Skeletal muscle cell (primary cell): Measurements from ENCODE around the gene RBM20.
"Not testable (repeated sequence)": the region's sequence is repeated elsewhere in the genome, so short reads cannot be mapped to it uniquely, and the experiment has no call there.

Experiments used
- DNase-seq: peaks from one replicate; pipeline ENCODE4 v3.0.0-alpha.2; 2010; ENCODE audit warnings: low read depth
- H3K4me3 ChIP-seq: 2 replicates; pipeline ENCODE4 v1.5.1; 2011; ENCODE audit warnings: low read depth, mild to moderate bottlenecking, control low read depth, low read length, moderate library complexity

The RBM20 gene

DNA sequence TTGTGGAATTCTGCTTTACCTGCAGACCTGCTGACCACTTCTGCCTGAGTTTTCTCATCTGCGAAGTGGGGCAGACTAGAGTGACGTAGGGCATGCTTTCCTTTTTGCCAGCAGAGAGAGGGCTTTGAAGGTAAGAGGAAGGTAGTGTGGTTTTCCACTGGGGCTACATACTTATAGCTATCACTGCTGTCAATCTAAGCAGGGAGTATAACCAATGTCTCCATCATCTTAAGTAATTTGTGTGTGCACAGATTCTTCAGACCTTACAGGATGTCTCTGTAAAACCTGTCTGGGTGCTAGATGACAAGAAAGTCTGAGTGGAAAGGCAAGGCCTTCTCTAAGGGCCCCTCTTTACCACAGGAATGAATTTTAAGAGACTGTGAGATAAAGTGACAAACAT, 106.8 kb downstream of the RBM20 start:
- no peak for DNase-seq
- H3K4me3 ChIP-seq = no peak overlapping the region

DNA sequence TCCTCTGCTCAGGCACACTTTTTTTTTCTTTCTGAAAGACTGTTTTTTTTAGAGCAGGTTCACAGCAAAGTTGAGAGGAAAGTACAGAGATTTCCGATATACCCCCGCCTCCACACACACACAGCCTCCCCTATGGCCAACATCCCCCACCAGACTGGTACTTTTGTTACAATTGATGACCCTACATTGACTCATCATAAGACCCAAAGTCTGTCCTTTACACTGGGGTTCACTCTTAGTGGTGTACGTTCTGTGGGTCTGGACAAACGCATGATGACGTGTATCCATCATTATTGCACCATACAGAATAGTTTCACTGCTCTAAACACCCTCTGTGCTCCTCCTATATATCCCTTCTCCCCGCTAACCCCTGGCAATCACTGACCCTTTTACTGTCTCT, 107.7 kb downstream of the RBM20 start:
- H3K4me3 ChIP-seq = no peak overlapping the region

DNA sequence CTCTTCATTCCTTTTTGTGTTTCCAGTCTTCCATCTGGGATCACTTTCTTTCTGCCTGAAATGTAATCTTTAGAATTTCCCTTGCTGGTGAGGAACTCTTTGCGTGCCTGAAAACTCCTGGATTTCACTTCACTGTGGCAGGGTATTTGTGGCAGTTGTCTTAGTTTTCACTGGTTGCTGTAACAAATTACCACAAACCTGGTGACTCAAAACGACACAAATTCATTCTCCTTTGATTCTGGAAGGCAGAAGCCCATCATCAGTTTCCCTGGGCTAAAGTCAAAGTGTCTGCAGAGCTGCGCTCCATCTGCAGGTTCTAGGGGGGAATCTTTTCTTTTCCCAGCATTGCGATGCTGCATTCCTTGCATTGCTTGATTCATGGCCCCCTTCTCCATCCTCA, 109.3 kb downstream of the RBM20 start:
- DNase-seq = no peak
- no peak overlapping the region for H3K4me3 ChIP-seq

More for the DNA sequence above, 107.7 kb downstream of the RBM20 start:
- no peak for DNase-seq

DNA sequence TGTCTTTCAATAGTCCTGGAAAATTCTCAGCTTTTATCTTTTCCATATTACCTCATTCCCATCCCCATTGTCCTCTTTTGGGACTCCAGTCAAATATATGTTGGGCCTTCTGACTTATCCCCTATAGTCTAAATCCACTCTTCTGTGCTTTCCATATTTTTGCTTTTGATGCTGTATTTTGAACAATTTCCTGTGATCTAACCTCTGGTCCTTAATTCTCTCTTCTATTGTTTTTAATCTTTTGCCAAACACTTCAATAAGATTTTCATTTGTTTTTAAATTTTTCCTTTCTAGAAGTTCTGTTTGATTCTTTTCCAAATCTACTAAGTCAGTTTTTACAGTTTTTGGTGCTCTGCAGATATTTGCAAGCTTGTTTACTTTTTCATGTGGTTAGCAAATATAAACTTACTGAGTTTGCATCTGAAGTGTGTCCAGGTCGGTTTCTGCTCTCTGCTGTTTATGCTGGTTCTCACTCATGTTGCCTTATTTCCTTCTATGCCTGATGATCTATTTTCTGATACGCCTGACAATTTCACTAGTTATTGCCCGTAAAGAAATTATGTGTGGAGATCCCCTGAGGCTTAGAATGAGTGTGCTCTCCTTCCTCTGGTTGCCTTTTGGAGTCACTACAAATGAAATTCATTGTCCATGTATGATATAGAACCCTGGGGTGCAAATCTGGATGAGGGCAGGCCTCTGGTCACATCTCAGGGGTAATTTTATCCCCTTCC, 110.4 kb downstream of the RBM20 start:
- DNase-seq = no peak
- no peak overlapping the region for H3K4me3 ChIP-seq

DNA sequence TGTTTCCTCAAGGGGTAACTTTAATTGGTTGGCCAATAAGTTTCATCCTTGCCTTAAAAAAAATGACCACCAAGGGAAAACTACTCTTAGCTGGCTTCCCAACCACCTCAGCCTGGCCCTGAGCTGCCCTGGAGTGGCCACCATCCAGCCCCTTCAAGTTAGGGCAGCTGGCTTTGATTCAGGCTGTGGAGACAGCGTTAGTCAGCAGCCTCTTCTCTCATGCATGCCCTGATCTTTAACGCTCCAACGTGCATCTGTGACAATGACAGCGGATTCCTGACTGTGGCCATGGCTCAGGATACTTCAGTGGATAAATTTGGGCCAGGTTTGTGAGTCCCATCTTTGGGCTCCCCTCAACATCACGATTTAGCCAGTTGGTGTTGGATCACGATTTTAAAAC, 111.6 kb downstream of the RBM20 start:
- no peak overlapping the region for H3K4me3 ChIP-seq
- DNase-seq = no peak

DNA sequence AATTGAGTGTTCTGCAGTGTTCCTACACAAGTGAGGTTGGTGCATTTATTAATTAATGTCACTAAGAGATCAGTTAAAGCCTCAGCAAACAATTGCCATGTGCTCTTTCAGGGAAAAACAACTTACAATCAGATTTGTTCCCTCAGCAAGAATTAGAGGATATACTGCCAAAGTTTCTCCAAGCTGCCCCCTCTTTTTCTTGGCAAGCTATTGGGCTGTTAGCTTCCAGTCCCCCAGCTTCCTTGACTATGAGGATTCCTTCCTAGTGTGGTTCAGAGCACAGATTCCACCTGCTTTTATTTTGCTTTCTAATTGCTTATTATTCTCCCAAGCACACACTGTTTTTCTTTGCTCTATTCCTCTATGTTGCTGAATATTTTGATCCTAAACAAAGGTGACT, 112.7 kb downstream of the RBM20 start:
- H3K4me3 ChIP-seq = no peak overlapping the region
- no peak for DNase-seq

DNA sequence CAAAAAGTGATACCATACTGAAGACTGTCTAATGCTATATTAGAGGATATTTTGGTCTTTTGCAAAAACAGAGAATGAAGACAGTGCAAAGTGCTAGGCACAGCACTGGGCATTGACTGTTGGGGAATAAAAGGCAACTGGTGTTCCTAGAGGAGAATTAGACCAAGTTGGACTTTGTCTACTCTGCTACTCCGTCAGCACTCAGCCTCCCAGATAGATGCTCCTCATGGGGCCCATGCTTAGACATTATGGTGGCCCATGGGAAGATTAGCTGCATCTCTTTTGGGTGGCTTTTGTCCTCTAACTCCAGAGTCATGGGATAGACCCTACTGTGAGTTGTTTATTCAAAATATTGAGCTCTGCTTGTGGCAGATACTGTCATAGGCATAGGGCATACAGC, 113.5 kb downstream of the RBM20 start:
- no peak overlapping the region for H3K4me3 ChIP-seq
- DNase-seq = no peak

DNA sequence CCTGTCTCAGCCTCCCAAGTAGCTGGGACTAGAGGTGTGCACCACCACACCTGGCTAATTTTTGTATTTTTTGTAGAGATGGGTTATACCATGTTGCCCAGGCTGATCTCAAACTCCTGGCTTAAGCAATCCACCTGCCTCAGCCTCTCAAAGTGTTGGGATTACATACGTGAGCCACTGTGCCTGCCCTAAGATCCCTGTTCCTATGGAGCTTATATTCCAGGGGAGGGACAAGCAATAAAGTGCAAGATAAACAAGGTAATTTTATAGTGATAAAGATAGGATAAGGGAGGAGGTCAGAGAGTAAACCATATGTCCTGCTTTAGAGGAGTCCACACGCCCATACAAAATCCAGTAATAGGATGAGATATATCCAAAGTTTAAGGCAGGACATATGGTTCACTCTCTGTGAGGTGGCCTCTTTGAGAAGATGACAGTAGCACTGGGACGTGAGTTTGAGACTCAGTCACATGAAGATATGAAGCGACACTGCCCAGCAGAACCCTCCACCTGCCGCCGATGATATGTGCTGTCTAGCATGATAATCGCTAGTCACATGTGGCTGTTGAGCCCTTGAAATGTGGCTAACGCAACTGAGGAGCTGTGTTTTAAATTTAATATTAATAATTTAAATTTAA, 114.1 kb downstream of the RBM20 start:
- no peak for DNase-seq
- H3K4me3 ChIP-seq = no peak overlapping the region

DNA sequence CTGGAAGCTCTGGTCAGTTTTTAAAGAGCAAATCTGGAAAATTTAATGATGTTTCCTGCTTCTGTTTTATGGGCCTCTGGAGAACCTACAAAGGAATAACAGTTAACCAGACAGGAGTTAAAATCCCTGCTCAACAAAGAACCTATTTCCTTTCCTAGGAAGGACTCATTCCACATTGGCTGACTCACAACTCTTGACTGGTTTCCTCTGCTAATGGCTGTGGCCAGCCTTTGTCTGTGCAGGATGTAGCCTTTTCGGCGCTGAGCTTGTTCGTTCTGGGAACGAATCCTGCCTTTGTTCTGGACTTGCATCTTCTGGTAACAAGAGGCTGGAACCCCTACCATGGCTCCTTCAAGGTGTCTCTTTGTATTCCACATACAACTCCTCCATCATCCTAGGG, 114.8 kb downstream of the RBM20 start:
- H3K4me3 ChIP-seq = no peak overlapping the region
- DNase-seq = peak; percentile 37

DNA sequence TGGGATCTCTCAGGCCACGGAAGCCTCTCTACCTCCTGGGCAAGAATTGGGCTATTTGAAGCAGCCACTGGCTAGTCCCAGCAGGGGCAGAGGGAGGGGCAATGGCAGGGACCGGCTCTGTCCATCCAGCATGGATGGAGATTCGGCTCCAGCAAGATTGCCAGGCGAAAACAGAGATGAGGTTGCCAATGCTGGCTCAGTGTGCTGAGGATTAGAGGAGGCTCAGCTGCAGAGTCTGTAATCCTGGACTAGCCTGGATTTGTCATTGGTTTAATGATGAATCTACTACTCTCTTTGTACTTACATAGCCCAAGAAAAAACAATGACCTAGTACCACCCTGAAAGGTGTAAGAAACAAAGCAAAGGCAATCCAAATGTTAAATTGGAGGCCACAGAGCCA, 115.4 kb downstream of the RBM20 start:
- no peak for DNase-seq
- no peak overlapping the region for H3K4me3 ChIP-seq

DNA sequence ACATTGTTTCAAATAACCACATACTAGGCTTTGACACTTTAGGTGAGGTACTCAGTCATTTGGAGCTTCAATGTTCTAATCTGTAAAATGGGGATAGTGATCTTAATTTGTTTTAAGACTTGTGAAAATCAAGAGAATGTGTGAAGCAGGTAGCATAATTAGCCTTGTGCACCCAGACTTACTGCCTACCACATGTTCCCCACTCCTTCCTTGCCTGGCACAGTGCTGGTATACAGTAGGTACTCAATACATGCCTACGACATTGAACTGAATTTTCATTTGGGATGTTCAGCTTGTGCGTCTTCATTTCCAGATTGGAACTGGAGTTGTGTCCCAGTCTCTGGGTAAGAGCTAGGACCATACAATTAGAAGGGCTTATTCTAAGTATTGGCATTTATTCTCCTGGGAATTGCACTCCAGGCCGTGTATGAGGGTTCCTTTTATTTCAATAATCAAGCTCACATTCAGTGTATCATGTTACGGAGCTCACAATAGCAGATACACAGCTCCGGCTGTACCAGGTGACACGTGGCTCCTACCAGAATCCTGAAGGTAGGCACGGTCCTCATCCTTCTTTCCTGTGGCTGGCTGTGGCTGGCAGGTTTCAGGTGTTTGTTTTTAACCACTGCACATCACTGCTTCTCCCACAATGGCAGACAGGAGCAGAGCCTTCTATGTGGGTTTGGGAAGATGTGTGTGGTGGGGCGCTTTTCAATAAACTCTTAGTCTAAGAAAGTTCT, 118.1 kb downstream of the RBM20 start:
- DNase-seq = no peak
- H3K4me3 ChIP-seq = no peak overlapping the region

DNA sequence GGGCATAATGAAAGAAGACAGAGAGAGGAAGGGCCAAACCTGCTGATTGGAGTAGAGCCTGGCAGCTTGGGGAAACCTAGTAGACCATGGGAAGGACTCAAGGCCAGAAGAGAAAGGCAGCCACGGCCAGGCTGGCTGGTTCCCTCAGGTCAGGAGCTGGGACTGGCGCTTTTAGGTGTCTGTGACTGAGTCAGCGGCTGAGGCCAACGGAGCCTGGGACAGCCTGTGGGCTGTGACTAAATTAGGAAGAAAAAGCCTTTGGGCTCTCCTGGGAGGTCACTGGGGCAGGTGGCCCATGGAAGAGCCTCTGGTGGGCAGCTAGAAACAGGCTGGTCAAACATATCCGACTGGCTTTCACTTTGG, 118.7 kb downstream of the RBM20 start:
- no peak overlapping the region for H3K4me3 ChIP-seq
- DNase-seq = no peak

DNA sequence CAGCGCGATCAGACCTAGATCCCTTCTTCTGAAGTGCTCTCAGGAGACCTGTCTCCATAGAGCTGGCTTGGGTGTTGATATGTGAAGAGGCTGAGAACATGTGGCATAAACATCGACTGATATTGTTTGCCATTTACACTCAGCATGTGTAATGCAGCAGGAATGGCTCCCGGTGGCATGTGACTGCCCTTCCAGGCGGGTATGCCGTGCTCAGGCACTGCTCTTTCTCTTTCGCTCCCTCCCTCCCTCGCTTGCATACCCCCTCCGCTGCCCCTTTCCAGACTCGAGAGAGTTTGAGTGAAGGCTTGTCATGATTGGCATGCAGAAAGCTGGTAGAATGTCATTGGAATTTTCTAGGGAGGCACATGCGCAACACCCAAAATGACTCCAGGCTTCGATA, 120.2 kb downstream of the RBM20 start:
- H3K4me3 ChIP-seq = no peak overlapping the region
- DNase-seq = no peak

DNA sequence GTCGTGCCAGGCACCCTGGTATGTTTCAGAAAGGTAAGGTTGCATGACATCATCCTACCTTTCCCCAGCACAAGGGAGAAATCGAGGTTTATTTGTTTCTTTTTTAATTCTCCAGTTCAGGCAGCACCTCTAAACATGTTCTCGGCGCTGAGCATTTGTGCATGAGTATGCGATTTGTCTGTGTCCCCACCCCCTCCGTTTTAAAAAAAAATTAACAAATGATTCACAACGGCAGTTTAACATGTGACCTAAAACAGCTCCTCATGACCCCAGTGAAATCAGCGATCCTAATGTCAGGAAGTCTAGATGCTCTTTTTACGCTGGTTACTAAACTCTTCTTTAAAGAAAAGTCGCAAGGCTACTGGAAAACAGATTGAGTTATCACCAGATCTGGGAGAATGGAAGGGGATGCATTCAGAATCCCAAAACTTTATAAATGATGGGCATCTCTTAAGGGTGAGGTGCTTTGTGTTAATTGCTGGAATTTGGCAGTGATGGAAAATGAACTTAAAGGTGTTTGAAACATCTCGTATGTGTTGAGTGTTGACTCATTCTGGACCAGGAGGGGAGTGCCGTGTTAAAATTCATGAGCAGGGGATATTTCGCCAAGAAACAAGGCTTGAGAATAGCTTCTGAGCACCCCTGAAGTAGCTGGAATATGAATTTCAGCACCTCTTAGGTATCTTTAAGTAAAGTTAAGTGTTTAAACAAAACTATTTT, 120.8 kb downstream of the RBM20 start:
- no peak overlapping the region for H3K4me3 ChIP-seq
- no peak for DNase-seq

DNA sequence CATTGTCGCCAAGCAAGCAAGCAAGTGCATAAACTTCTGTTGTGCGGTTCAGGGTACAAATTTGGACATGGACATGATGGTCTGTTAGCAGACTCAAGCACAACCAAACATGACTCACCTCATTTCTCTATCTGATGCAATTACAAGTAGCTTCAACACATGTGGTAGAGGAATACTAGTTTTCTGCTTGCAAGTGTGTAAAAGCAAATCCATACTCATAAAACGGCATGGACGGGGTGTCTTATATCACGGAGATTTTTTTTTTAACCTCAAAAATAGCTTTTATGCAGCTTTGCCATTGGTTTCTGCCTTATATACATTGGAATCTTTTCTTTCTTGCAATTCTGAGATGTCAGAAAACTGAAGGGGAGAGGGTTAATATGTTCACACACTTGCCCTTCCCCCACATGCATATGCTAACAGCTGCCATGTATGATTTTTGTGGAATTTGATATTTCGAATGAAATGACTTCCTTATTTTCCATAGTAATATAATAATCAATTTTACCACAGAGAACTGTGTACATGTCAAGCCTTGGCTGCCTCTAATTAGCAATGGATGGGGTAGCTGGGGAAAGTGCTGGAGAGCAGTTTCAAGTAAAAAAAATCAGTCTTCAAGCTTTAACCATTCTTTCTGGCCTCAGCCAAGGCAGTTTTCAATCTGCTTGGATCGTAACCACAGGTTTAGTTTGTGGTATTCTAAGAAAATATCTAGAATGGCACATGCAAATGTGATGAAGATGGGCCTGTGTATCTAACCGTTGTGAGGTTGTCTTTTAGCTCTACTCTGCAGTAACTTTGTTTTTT, 121.6 kb downstream of the RBM20 start:
- H3K4me3 ChIP-seq = no peak overlapping the region
- no peak for DNase-seq

DNA sequence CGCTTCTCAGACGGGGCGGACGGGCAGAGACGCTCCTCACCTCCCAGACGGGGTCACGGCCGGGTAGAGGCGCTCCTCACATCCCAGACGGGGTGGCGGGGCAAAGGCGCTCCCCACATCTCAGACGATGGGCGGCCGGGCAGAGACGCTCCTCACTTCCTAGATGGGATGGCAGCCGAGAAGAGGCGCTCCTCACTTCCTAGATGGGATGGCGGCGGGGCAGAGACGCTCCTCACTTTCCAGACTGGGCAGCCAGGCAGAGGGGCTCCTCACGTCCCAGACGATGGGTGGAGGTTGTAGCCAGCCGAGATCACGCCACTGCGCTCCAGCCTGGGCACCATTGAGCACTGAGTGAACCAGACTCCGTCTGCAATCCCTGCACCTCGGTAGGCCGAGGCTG, 123.5 kb downstream of the RBM20 start:
- not testable (repeated sequence) for DNase-seq, H3K4me3 ChIP-seq

DNA sequence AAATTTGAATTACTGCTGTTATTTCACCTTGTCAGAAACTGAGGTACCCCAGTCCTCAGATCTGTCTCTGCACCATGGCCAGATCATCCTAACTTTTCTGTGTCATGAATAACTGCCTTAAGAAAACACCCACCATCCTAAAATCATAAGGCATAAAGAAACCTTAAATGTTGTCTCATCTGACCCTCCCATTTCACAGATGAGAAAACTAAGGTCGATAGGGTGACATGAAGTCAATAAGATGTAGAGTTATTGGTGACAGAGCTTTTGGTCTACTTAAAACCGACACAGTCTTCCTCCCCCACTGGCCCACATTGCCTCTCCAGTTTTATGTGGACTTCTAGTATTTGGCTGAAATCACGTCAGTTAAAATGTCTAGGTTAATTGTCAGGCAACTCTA, 126.1 kb downstream of the RBM20 start:
- no peak for DNase-seq
- no peak overlapping the region for H3K4me3 ChIP-seq

DNA sequence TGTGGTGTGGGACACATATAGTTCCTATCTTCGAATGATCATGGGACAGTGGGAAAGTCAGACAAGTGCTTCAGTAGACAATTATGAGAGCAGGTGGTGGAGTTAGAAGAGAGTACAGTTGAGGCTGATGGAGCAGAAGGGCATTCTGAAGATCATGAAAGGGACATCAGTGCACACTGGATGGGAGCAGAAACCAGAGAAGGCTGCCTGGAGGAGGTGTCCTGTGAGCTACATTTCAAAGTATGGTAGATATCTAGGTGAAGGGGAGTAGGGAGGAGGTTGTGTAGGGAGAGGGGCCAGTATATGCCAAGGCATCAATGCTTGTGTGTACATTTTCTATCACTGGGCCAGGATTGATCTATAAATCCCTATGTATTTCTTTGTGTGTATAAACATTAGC, 127.3 kb downstream of the RBM20 start:
- DNase-seq = no peak
- H3K4me3 ChIP-seq = no peak overlapping the region

DNA sequence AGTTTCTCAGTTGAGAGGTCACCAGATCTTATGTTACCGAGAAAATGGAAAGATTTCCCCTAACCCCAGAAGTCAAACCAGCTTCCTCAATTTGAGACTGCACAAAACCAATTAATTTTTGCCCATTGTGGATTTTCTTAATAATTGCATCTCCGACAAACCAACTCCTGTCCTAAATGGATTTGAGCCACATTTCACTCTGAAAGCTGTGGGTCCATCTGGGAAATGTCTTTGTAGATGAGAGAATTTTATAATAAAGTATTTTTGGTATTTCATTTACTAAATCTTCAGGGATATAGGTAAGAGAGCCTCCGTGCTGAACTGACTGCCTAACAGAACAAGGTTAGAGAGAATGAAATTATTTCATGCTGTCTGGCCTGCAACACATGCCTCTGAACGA, 127.9 kb downstream of the RBM20 start:
- no peak overlapping the region for H3K4me3 ChIP-seq
- no peak for DNase-seq
